GM06990 (cell line): Measurements from ENCODE around the gene CIC.

ENCODE experiments used
- DNase-seq: peaks from one replicate; pipeline ENCODE4 v3.0.0-alpha.2; 2011; ENCODE audit not compliant: insufficient read length; ENCODE audit errors: extremely low read depth
- H3K27me3 ChIP-seq: replicated peaks from 2 replicates; pipeline ENCODE4 v1.6.0; 2011; ENCODE audit warnings: low read length; ENCODE audit not compliant: control insufficient read depth, insufficient read depth
- H3K36me3 ChIP-seq: 2 replicates; pipeline ENCODE4 v1.5.1; 2011; ENCODE audit warnings: low read length; ENCODE audit not compliant: control insufficient read depth, insufficient read depth
- H3K4me3 ChIP-seq: replicated peaks from 2 replicates; pipeline ENCODE4 v1.5.1; 2011; ENCODE audit warnings: low read depth, mild to moderate bottlenecking, control low read depth, low read length
- CTCF ChIP-seq: IDR thresholded peaks from 2 replicates; pipeline ENCODE4 v1.5.1; 2011; ENCODE audit warnings: low read length, control low read depth, mild to moderate bottlenecking, inconsistent platforms; ENCODE audit not compliant: insufficient read depth, poor library complexity, severe bottlenecking

Gene CIC

DNA sequence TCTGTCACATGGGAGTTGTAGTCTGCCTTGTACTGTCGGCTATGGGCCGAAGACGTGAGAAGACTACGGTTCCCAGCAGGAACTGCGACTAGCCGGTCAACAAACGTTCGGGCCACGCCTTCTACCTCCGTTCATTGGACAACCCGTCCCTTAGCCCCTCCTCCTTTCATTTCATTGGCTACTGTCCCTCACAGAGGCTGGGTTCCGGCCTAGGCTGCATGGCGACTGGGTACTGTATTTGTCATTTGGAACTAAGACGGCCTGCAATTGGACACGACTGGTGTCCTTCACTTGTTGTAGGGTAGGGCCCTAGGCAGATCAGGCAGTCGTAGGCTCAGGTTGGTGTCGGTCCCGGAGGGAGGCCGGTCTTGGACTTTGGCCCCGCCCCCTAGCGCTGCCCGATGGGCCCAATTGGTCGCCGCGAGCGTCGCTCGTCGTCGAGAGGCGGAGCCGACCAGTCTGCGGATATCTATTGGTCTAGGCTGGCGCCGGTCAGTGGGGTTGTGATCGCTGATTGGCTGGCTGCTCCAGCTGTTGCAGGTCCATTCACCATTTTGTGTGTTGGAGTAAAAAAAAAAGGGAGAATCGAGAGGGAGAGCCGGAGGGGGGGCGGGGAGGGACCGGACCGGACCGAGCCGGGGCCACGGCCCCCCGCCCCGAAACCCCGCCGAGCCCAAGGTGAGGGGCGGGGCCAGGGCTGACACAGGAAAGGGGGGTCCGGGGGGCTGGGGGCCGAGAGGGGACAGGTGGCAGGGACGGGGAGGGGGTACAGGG lies at the start of gene CIC:
Gene CIC (plus strand): TSS at position 549 of the 774 bp plus-strand sequence. CDS start 2,532 bp downstream, outside the sequence.
- Histone ChIP-seq H3K4me3 (peak within 1 kb of the TSS; percentile 91), H3K36me3 (peaks cover 18% of the 10 kb centered on the region), H3K27me3 (no peaks in the 10 kb centered on the region)
- DNase-seq, result no peak
- TF ChIP-seq CTCF, result no peak

- Histone ChIP-seq H3K36me3 (peaks cover 14% of the 10 kb centered on the region), H3K27me3 (no peaks in the 10 kb centered on the region), H3K4me3 (peak within 1 kb of the TSS; percentile 85)
- no peak for TF ChIP-seq CTCF
- DNase-seq, result peak; percentile 98
Observed at GRCh38 chr19:42219812-42220750, 49.0 kb upstream of the CIC start, which contains the start of gene ZNF526. ZNF526 (plus strand) TSS chr19:42220312; CDS start chr19:42224404, 4,092 bp downstream.

DNA sequence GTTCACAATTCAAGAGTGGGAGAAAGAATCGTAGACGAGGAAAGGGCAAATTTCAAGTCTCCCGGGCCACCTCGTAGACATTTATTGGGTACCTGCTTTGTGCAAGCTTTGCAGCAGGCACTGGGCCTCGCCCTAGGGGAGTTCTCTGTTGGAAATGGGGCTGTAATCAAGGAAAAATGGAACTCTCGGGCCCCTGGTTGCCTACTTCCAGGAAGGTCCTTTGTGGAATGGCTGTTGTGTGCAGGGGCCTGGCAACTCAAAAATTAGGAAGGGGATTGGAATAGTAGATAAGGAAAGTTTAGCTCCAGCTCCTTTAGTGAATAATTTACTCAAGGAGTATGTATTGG lies 48.3 kb upstream of the CIC start:
- TF ChIP-seq CTCF, result no peak
- no peak for DNase-seq
- peak overlapping the region; percentile 85 for H3K4me3 ChIP-seq
- H3K27me3 ChIP-seq, result no peaks in the 10 kb centered on the region
- H3K36me3 ChIP-seq, result peaks cover 17% of the 10 kb centered on the region

DNA sequence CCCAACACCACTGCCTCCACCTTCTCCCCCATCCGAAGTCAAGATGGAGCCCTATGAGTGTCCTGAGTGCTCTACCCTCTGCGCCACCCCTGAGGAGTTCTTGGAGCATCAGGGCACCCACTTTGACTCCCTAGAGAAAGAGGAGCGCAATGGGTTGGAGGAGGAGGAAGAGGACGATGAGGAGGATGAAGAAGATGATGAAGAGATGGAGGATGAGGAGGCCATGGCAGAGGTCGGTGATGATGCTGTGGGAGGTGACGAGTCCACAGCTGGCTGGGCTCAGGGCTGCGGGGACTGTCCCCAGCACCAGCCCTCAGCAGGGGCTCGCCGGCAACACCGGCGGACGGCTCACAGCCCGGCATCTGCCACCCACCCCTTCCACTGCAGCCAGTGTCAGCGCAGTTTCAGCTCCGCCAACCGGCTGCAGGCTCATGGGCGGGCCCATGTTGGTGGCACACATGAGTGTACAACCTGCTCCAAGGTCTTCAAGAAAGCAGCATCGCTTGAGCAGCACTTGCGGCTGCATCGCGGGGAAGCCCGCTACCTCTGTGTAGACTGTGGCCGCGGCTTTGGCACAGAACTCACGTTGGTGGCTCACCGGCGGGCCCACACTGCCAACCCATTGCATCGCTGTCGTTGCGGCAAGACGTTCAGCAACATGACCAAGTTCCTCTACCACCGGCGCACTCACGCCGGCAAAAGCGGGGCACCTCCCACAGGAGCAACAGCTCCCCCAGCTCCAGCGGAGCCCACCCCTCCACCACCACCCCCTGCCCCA lies 43.9 kb upstream of the CIC start:
- Histone ChIP-seq H3K4me3 (no peak overlapping the region), H3K36me3 (peaks cover 39% of the 10 kb centered on the region), H3K27me3 (no peaks in the 10 kb centered on the region)
- no peak for DNase-seq
- no peak for TF ChIP-seq CTCF

GRCh38 chr19:42225718-42226292 lies 43.2 kb upstream of the CIC start:
- H3K36me3 ChIP-seq, result peaks cover 42% of the 10 kb centered on the region

More at GRCh38 chr19:42225718-42226292, 43.2 kb upstream of the CIC start:
- Histone ChIP-seq H3K4me3 (no peak overlapping the region), H3K27me3 (no peaks in the 10 kb centered on the region)
- no peak for DNase-seq
- TF ChIP-seq CTCF, result no peak
